Neuronal stem cell (in vitro differentiated cells): ENCODE results near the gene BST2. TPM values are rescaled to one million over a fixed set of nuclear protein-coding genes. Genes with fewer than 3 reads are reported as not detected.

Experiments used
- DNase-seq: peaks from one replicate; pipeline ENCODE4 v3.0.0-alpha.2; 2013; ENCODE audit warnings: low spot score
- H2AFZ ChIP-seq: one replicate; pipeline ENCODE4 v1.6.1; 2013; ENCODE audit warnings: mild to moderate bottlenecking, low read length, inconsistent platforms
- H2AK5ac ChIP-seq: 2 replicates; pipeline ENCODE4 v1.6.1; 2013; ENCODE audit warnings: low read depth, mild to moderate bottlenecking, inconsistent platforms, low read length, moderate library complexity, mixed read lengths
- H2BK120ac ChIP-seq: 2 replicates; pipeline ENCODE4 v1.6.1; 2013; ENCODE audit warnings: low read depth, mild to moderate bottlenecking, inconsistent platforms, low read length, moderate library complexity, mixed read lengths
- H2BK12ac ChIP-seq: one replicate; pipeline ENCODE4 v1.6.1; 2013; ENCODE audit warnings: low read length, inconsistent platforms
- H2BK15ac ChIP-seq: 2 replicates; pipeline ENCODE4 v1.6.1; 2013; ENCODE audit warnings: mild to moderate bottlenecking, low read length, inconsistent platforms, mixed read lengths
- H2BK5ac ChIP-seq: one replicate; pipeline ENCODE4 v1.6.1; 2013; ENCODE audit warnings: inconsistent platforms, mild to moderate bottlenecking, low read length, moderate library complexity
- H3K14ac ChIP-seq: one replicate; pipeline ENCODE4 v1.6.1; 2013; ENCODE audit warnings: low read length, inconsistent platforms
- H3K18ac ChIP-seq: 2 replicates; pipeline ENCODE4 v1.6.1; 2013; ENCODE audit warnings: low read length, inconsistent platforms
- H3K23ac ChIP-seq: 2 replicates; pipeline ENCODE4 v1.6.1; 2013; ENCODE audit warnings: low read depth, mild to moderate bottlenecking, mixed read lengths, low read length, inconsistent platforms; ENCODE audit not compliant: poor library complexity
- H3K27ac ChIP-seq: replicated peaks from 3 replicates; pipeline ENCODE4 v1.5.1; 2013; ENCODE audit warnings: low read length, inconsistent platforms
- H3K27me3 ChIP-seq, 3 experiments: 2 replicates each; pipeline ENCODE4 v1.6.1; 2013; ENCODE audit warnings: low read length in 3 of 3, mild to moderate bottlenecking in 2 of 3, inconsistent platforms in 1 of 3, low read depth in 1 of 3, mixed read lengths in 1 of 3, moderate library complexity in 1 of 3; ENCODE audit not compliant: control insufficient read depth in 3 of 3, insufficient read depth in 3 of 3
- H3K36me3 ChIP-seq, 2 donors: replicated peaks in 1 of 2; 2 replicates each; pipeline ENCODE4 v1.6.1; 2013; ENCODE audit warnings: low read length in 2 of 2; ENCODE audit not compliant: control insufficient read depth in 2 of 2, insufficient read depth in 2 of 2
- H3K4ac ChIP-seq: 2 replicates; pipeline ENCODE4 v1.6.1; 2013; ENCODE audit warnings: inconsistent platforms, mild to moderate bottlenecking, low read length, moderate library complexity
- H3K4me1 ChIP-seq, 2 donors: 1 replicate in 1 of 2; 2 replicates in 1 of 2; pipeline ENCODE4 v1.6.1; 2013; ENCODE audit warnings: low read length in 2 of 2, low read depth in 1 of 2; ENCODE audit not compliant: control insufficient read depth in 2 of 2, insufficient read depth in 1 of 2
- H3K4me2 ChIP-seq: one replicate; pipeline ENCODE4 v1.6.1; 2013; ENCODE audit warnings: mild to moderate bottlenecking, low read length, inconsistent platforms; ENCODE audit not compliant: insufficient read depth, poor library complexity, severe bottlenecking
- H3K4me3 ChIP-seq, 2 donors: 2 replicates each; pipeline ENCODE4 v1.5.1; 2013; ENCODE audit warnings: low read length in 2 of 2, mild to moderate bottlenecking in 2 of 2, inconsistent platforms in 1 of 2, moderate library complexity in 1 of 2
- H3K79me1 ChIP-seq: one replicate; pipeline ENCODE4 v1.6.1; 2013; ENCODE audit warnings: low read depth, mild to moderate bottlenecking, inconsistent platforms, low read length, moderate library complexity
- H3K9ac ChIP-seq: one replicate; pipeline ENCODE4 v1.6.1; 2013; ENCODE audit warnings: mild to moderate bottlenecking, low read depth, low read length, inconsistent platforms; ENCODE audit not compliant: poor library complexity
- H3K9me3 ChIP-seq, 2 donors: replicated peaks in 1 of 2; 2 replicates each; pipeline versions ENCODE3 to v1.6.1; 2013; ENCODE audit warnings: low read length in 2 of 2, mild to moderate bottlenecking in 2 of 2, inconsistent platforms in 1 of 2, low read depth in 1 of 2, mixed read lengths in 1 of 2, moderate library complexity in 1 of 2; ENCODE audit not compliant: control insufficient read depth in 2 of 2, insufficient read depth in 1 of 2
- H4K8ac ChIP-seq: one replicate; pipeline ENCODE4 v1.6.1; 2013; ENCODE audit warnings: low read depth, mild to moderate bottlenecking, inconsistent platforms, low read length, moderate library complexity
- H4K91ac ChIP-seq: one replicate; pipeline ENCODE4 v1.6.1; 2013; ENCODE audit warnings: low read length, low read depth, mild to moderate bottlenecking, inconsistent platforms; ENCODE audit not compliant: poor library complexity
- WGBS, 2 donors: extraction: QIAGEN DNeasy Blood & Tissue Kit; methylation state at CpG; one replicate each; pipeline ENCODE4 v1.1.7; 2013; ENCODE audit warnings: missing lambda C conversion rate in 2 of 2, mixed read lengths in 1 of 2; ENCODE audit not compliant: insufficient read length in 2 of 2, insufficient replicate concordance in 1 of 2; ENCODE audit errors: extremely low coverage in 2 of 2; 5-methylcytosine and 5-hydroxymethylcytosine counted together
- polyA plus RNA-seq, 2 experiments: library from polyadenylated mRNA; stranded (reverse); fragments of 200-250 nt; gene quantifications; one replicate each; pipeline ENCODE4 v1.2.3, GENCODE V29; 2013

Gene BST2, protein sequence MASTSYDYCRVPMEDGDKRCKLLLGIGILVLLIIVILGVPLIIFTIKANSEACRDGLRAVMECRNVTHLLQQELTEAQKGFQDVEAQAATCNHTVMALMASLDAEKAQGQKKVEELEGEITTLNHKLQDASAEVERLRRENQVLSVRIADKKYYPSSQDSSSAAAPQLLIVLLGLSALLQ
- polyA plus RNA-seq (2013, experiment 1 of 2): 32.5 TPM
- 30.5 TPM for polyA plus RNA-seq (2013, experiment 2 of 2)

DNA sequence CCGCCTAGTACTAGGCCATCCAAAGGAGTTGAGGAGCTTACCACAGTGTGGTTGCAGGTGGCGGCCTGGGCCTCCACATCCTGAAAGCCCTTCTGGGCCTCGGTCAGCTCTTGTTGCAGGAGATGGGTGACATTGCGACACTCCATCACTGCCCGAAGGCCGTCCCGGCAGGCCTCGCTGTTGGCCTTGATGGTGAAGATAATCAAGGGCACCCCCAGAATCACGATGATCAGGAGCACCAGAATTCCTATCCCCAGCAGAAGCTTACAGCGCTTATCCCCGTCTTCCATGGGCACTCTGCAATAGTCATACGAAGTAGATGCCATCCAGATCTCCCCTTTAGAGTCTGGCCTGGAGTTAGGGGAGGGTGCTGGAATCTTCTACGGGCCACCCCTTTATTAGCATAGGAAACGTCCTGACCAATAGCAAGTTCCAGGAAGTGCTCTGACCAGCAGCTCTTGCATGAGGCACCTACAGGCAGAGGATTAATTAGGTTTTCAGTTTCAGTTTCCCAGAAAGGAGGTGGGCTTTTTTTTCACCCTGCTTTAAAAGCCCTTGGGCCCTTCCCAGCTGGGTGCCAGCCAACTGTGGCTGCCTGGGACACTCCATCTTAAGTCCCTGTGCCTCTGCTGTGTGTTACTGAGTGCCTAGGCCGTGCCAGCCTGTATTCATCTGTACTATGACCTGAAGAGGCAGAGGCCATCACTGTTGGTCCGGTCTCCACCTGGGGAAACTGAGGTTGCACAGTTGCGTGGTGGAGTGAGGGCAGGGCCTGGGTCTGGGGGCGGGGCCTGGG is at the start of gene BST2:
TSS of gene BST2 (minus strand) at position 381 of the 796 bp plus-strand sequence. CDS start at position 326, 55 bp downstream.
- no peak for DNase-seq
- Histone ChIP-seq H3K27me3 (no peaks in the 10 kb centered on the region), H2BK5ac (peak within 1 kb of the TSS; percentile 80), H2AFZ (peak within 1 kb of the TSS; percentile 86), H3K4me3 (peak within 1 kb of the TSS; percentile 14 to 76), H3K9ac (peak within 1 kb of the TSS; percentile 63), H3K4me2 (peak within 1 kb of the TSS; percentile 76), H3K18ac (peak within 1 kb of the TSS; percentile 92), H3K27ac (peak within 1 kb of the TSS; percentile 98), H3K79me1 (peaks cover 1% of the 10 kb centered on the region), H4K8ac (no peak within 1 kb of the TSS), H4K91ac (no peak within 1 kb of the TSS), H3K4me1 (peaks cover 21 to 30% of the 10 kb centered on the region in 2 donors), H3K36me3 (peaks cover 0 to 1% of the 10 kb centered on the region in 2 donors), H3K23ac (no peak within 1 kb of the TSS), H2BK15ac (peak within 1 kb of the TSS; percentile 65), H2AK5ac (peak within 1 kb of the TSS; percentile 98), H3K9me3 (no peaks in the 10 kb centered on the region), H3K4ac (peak within 1 kb of the TSS; percentile 43), H3K14ac (no peak within 1 kb of the TSS), H2BK12ac (peak within 1 kb of the TSS; percentile 59), H2BK120ac (peak within 1 kb of the TSS; percentile 8)
- WGBS, 2 donors: no CpG with 5 or more reads among the region's 18 CpGs

- Histone ChIP-seq H3K23ac (no peak overlapping the region), H3K27me3 (peaks cover 7 to 40% (median 26%) of the 10 kb centered on the region in 3 experiments)
These were observed 49.2 kb upstream of the BST2 start for GRCh38 chr19:17454576-17455071.

GRCh38 chr19:17451820-17452219 is 46.4 kb upstream of the BST2 start:
- H2AFZ ChIP-seq: no peak overlapping the region
- no peak overlapping the region for H3K4me2 ChIP-seq
- H3K79me1 ChIP-seq: no peaks in the 10 kb centered on the region
- H4K91ac ChIP-seq: no peak overlapping the region
- H2AK5ac ChIP-seq: no peak overlapping the region
- H3K36me3 ChIP-seq: no peaks in the 10 kb centered on the region
- H2BK12ac ChIP-seq: no peak overlapping the region
- no CpG with 5 or more reads among the region's 4 CpGs for WGBS, 2 donors
- no peak overlapping the region for H3K18ac ChIP-seq
- peaks cover 5 to 10% of the 10 kb centered on the region in 2 donors for H3K4me1 ChIP-seq
- H3K9ac ChIP-seq: no peak overlapping the region
- no peak overlapping the region for H2BK15ac ChIP-seq
- no peak overlapping the region for H4K8ac ChIP-seq
- no peak for DNase-seq
- no peak overlapping the region for H3K27ac ChIP-seq
- H3K14ac ChIP-seq: no peak overlapping the region
- H3K4ac ChIP-seq: no peak overlapping the region
- H3K4me3 ChIP-seq: no peak overlapping the region
- H2BK5ac ChIP-seq: no peak overlapping the region
- H3K9me3 ChIP-seq: no peaks in the 10 kb centered on the region
- no peak overlapping the region for H3K23ac ChIP-seq
- no peak overlapping the region for H2BK120ac ChIP-seq
- peaks cover 7 to 33% (median 23%) of the 10 kb centered on the region in 3 experiments for H3K27me3 ChIP-seq

More at GRCh38 chr19:17454576-17455071, 49.2 kb upstream of the BST2 start:
- H4K8ac ChIP-seq: no peak overlapping the region
- H3K9ac ChIP-seq: no peak overlapping the region
- peak overlapping the region; percentile 78 for H3K18ac ChIP-seq
- no peak overlapping the region for H4K91ac ChIP-seq
- H2BK15ac ChIP-seq: peak overlapping the region; percentile 67
- H2AFZ ChIP-seq: peak overlapping the region; percentile 48
- no peak overlapping the region for H2AK5ac ChIP-seq
- H3K4me1 ChIP-seq: peaks cover 5 to 7% of the 10 kb centered on the region in 2 donors
- H3K27ac ChIP-seq: no peak overlapping the region
- no CpG with 5 or more reads among the region's 13 CpGs for WGBS, 2 donors
- no peak overlapping the region for H3K4ac ChIP-seq
- H2BK5ac ChIP-seq: no peak overlapping the region
- H2BK12ac ChIP-seq: no peak overlapping the region
- peak overlapping the region; percentile 49 for H3K4me2 ChIP-seq
- no peaks in the 10 kb centered on the region for H3K36me3 ChIP-seq
- no peak overlapping the region for H2BK120ac ChIP-seq
- no peaks in the 10 kb centered on the region for H3K9me3 ChIP-seq
- H3K14ac ChIP-seq: no peak overlapping the region
- H3K4me3 ChIP-seq: no peak overlapping the region
- H3K79me1 ChIP-seq: no peaks in the 10 kb centered on the region
- no peak for DNase-seq
